Ishikawa (cell line): ENCODE data around the gene NDUFB10.

ENCODE experiments used
- CEBPB ChIP-seq: IDR thresholded peaks from 2 replicates; pipeline ENCODE4 v1.6.1; 2012
- CREB1 ChIP-seq: IDR thresholded peaks from 2 replicates; pipeline ENCODE4 v1.6.1; 2012; ENCODE audit warnings: low read depth
- EGR1 ChIP-seq: IDR thresholded peaks from 2 replicates; pipeline ENCODE4 v1.6.1; 2012
- EP300 ChIP-seq: IDR thresholded peaks from 2 replicates; pipeline ENCODE4 v1.6.1; 2012; ENCODE audit warnings: borderline replicate concordance
- FOXM1 ChIP-seq: IDR thresholded peaks from 2 replicates; pipeline ENCODE4 v1.6.1; 2012; ENCODE audit warnings: low read depth, borderline replicate concordance
- MAX ChIP-seq: IDR thresholded peaks from 2 replicates; pipeline ENCODE4 v1.6.1; 2012
- NFIC ChIP-seq: IDR thresholded peaks from 2 replicates; pipeline ENCODE4 v1.6.1; 2012
- RAD21 ChIP-seq: IDR thresholded peaks from 2 replicates; pipeline ENCODE4 v1.6.1; 2012; ENCODE audit warnings: low read depth
- REST ChIP-seq: IDR thresholded peaks from 2 replicates; pipeline ENCODE4 v1.6.1; 2012; ENCODE audit warnings: low read depth, mild to moderate bottlenecking
- TAF1 ChIP-seq: IDR thresholded peaks from 2 replicates; pipeline ENCODE4 v1.6.1; 2012; ENCODE audit warnings: low read depth, mild to moderate bottlenecking
- TCF12 ChIP-seq: IDR thresholded peaks from 2 replicates; pipeline ENCODE4 v1.6.1; 2012; ENCODE audit warnings: low read depth
- TEAD4 ChIP-seq: IDR thresholded peaks from 2 replicates; pipeline ENCODE4 v1.6.1; 2012
- USF1 ChIP-seq: IDR thresholded peaks from 2 replicates; pipeline ENCODE4 v1.6.1; 2012
- YY1 ChIP-seq: IDR thresholded peaks from 2 replicates; pipeline ENCODE4 v1.6.1; 2012; ENCODE audit warnings: low read depth
- ZBTB7A ChIP-seq: IDR thresholded peaks from 2 replicates; pipeline ENCODE4 v1.6.1; 2012; ENCODE audit warnings: low read depth

Gene NDUFB10

GRCh38 chr16:2001035-2001434 lies 41.7 kb downstream of the NDUFB10 start:
- TF ChIP-seq NFIC (no peak), USF1 (no peak), REST (no peak), TAF1 (no peak), RAD21 (no peak), YY1 (no peak), CREB1 (no peak), EP300 (no peak), ZBTB7A (no peak), TCF12 (no peak), MAX (no peak)

GRCh38 chr16:2001456-2002355 lies 42.4 kb downstream of the NDUFB10 start:
- no peak for TF ChIP-seq TEAD4
- TF ChIP-seq CEBPB, result no peak
- TF ChIP-seq NFIC, result no peak
- TF ChIP-seq MAX, result no peak
- no peak for TF ChIP-seq TCF12
- TF ChIP-seq YY1, result no peak
- no peak for TF ChIP-seq REST
- TF ChIP-seq CREB1, result no peak
- no peak for TF ChIP-seq EGR1
- TF ChIP-seq RAD21, result no peak
- TF ChIP-seq USF1, result no peak
- TF ChIP-seq TAF1, result no peak
- TF ChIP-seq EP300, result no peak

DNA sequence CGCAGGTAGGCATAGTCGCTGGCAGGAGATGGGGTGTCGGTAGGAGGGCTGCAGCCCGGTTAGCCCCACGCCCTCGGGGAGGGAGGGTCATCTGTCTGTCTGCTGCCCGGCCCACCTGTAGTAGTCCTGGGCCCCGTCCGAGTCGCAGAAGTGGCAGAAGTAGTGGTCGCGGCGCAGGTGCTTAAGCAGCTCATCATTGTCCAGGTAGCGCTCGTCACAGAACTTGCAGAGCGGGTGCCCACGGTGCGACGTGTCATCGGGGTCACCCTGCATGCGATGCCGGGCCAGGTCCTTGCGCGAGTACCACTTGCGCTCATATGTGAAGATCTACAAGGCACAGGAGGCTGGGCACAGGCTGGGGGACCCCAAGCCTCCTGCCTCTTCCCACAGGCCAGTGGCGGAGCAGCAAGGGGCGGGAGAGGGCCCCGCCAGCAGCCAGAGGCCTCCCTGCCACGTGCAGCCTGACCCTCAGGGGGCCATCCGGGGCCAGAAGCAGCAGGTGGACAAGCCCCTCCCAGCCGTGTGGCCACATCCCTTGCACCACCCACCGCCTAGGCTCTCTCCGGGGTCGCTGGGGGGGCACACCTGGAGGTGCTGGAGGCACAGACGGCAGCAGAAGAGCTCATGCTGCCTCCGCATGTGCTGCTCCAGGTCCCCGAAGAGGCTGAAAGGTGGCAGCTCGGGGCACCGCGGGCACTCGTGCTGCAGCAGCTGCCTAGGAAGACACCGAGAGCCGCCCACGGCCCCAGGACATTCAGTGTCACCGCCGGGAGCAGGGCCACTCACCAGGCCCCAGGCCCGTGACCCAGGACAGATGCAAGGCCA lies 43.3 kb downstream of the NDUFB10 start:
- no peak for TF ChIP-seq TCF12
- TF ChIP-seq ZBTB7A, result no peak
- TF ChIP-seq CEBPB, result no peak
- TF ChIP-seq TEAD4, result no peak
- TF ChIP-seq MAX, result no peak
- no peak for TF ChIP-seq RAD21
- no peak for TF ChIP-seq USF1
- no peak for TF ChIP-seq YY1
- TF ChIP-seq NFIC, result no peak
- TF ChIP-seq FOXM1, result no peak
- no peak for TF ChIP-seq REST
- TF ChIP-seq TAF1, result no peak
- TF ChIP-seq EP300, result no peak
- no peak for TF ChIP-seq CREB1
- no peak for TF ChIP-seq EGR1
